EH (cell line): ENCODE results near the gene UHRF1.
"Not testable (repeated sequence)": the region's sequence is repeated elsewhere in the genome, so short reads cannot be mapped to it uniquely, and the experiment has no call there.

Experiments used
- DNase-seq: peaks from one replicate; pipeline ENCODE4 v3.0.0-alpha.2; 2015; ENCODE audit warnings: low read depth

The UHRF1 gene

DNA sequence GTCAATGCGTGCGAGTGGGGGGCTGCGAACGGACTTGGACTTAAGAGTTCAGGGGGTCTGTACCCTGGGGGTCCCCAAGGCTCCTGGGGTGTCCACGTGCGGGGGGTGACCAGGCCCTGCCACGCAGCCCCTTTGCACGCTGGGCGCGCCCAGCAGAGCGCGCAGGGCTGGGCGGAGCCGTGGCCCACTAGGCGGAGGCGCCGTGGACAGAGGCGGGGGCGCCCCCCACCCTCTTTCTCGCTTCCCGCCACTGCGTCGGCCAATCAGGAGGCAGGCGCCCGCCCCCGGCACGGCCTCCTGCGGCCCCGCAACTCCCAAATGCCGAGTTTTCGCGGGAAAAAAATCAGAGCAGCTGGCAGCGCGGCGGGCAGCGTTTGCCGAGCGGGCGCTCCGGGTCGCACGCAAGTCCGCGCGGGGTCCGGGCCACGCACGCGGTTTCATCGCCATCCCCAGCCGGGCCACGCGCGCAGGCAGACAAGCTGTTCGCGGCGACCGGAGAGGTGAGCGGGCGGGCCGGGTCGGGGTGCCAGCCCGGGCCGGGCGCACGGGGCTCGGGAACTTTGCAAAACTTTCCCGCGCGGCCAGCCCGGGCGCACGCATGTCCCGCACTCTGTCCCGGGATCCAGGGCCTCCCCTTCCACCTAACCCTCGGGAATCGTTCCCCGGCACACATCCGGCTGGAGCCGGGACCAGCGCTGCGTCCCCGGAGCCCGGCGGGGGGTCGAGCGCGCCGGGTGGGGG, at the start of gene UHRF1:
Gene UHRF1 (plus strand): TSS at position 346 of the 741 bp plus-strand sequence. CDS start 1,385 bp downstream, outside the sequence.
- DNase-seq: peak; percentile 49

DNA sequence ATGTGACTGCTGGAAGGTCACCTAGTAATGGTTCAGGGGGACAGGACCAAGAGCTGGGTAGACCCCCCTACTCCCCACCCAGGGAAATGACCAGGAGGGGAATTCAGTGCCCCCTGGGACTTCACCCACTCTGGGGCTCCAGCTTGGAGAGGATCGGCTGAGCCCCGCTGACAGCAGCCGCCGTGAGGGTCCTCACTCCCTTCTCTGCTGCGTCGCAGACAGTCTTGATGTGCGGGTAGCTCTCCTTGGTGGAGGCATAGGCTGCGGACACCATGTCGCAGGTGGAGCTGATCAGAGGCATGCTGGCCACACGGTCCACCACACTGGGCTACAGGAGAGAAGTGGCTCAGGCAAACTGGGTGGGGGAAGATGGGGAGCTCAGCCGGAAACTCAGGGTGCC, 49.6 kb upstream of the UHRF1 start:
- DNase-seq: no peak

GRCh38 chr19:4861147-4861546, 48.2 kb upstream of the UHRF1 start:
- no peak for DNase-seq

DNA sequence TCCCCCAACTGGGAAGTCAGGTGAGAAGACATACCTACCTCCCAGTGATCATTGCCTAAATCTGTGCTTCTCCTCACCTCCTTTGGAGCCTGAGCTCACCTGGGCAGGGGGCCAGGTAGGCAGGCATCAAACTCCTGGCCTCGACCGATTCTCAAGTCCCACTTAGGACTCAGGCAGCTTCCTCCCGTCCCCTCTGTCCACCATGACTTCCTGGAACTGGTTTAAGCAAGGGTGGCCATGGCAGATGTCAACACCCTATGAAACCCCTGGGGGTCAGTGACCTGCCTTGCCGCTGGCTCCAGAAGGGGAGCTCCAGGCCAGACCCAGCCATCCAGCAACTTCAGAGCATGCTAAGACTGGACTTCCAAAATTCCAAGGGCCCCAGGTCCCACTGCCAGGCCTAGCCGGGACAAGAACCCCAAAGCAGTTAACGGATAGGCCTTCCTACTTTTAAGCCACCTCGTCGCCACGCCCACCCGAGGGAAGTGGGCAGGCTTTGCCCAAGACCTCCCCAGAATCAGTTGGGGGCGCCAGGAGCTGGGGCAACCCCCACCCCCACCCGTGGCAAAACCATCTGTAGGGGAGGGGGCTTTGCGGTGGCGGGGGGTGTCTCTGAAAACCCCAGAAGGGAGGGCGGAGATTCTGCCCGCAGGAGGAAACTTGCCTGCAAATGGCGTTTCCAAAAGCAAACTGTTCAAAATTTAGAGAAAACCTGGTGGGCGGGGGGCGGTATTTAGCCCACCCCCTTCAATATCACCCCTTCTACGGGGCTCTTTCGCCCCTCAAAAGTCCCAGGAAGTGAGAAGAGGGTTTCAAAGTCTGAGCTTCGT, 42.5 kb upstream of the UHRF1 start:
- peak; percentile 53 for DNase-seq

GRCh38 chr19:4867534-4868285, 41.6 kb upstream of the UHRF1 start, which contains the start of gene PLIN3:
PLIN3 (minus strand) TSS chr19:4867667; CDS start chr19:4861394, 6,273 bp downstream.
- DNase-seq: peak; percentile 94

- no peak for DNase-seq
Measured at GRCh38 chr19:4868286-4868834, 40.9 kb upstream of the UHRF1 start.

- peak; percentile 98 for DNase-seq
Measured at GRCh38 chr19:4870025-4870700, 39.1 kb upstream of the UHRF1 start.

- DNase-seq: no peak
Measured at GRCh38 chr19:4871711-4872110, 37.6 kb upstream of the UHRF1 start.

GRCh38 chr19:4873930-4874329, 35.4 kb upstream of the UHRF1 start:
- no peak for DNase-seq

GRCh38 chr19:4877753-4878490, 31.4 kb upstream of the UHRF1 start:
- peak; percentile 52 for DNase-seq

DNA sequence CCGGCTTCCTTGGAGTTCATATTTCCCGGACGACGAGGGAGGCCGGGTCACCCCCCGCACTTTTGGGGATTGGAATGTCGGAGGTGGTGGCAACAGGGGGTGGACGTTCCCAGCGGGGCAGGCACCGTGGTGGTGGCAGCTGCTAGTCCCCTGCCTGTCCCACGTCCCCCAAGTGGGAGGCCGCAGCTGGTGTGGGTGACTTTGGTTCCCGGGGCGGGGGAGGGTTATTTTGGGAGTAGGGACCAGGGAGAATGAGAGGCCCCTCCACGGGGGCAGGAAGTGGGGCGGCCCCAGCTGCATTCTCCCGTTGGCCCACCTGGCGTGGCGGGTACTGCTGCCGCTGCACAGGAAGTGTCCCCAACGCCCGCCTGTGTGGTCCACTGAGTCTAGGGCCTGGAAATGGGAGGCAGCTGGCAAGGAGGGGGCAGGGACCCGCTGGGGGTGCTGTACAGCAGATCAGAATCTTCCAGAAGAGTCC, 30.8 kb upstream of the UHRF1 start:
- DNase-seq: peak; percentile 27

GRCh38 chr19:4879041-4879440, 30.3 kb upstream of the UHRF1 start:
- no peak for DNase-seq

DNA sequence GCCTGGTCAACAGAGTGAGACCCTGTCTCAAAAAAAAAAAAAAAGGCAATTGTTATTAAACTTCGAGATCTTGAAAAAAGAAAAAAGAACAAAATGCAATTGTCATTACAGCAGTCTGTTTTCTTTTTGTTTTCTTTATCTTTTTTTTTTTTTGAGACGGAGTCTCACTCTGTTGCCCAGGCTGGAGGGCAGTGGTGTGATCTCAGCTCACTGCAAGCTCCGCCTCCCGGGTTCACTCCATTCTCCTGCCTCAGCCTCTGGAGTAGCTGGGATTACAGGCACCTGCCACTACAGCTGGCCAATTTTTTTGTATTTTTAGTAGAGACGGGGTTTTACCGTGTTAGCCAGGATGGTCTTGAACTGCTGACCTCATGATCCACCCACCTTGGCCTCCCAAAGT, 26.4 kb upstream of the UHRF1 start:
- DNase-seq: not testable (repeated sequence)

- not testable (repeated sequence) for DNase-seq
Measured at GRCh38 chr19:4884993-4885392, 24.3 kb upstream of the UHRF1 start.

DNA sequence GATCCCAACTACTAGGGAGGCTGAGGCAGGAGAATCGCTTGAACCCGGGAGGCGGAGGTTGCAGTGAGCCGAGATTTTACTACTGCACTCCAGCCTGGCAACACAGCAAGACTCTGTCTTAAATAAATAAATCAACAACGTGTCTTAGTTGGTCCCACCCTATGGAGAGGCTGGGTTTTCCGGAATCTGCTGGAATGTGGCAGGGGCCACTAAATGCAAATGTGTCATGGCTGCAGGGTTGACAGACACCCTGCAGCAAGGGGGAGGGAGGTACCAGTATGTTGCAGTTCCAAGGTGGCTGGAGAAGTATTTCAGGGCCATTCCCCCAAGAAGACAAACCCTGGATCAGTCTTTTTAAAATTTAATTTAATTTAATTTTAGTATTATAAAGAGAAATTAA, 21.5 kb upstream of the UHRF1 start:
- not testable (repeated sequence) for DNase-seq

DNA sequence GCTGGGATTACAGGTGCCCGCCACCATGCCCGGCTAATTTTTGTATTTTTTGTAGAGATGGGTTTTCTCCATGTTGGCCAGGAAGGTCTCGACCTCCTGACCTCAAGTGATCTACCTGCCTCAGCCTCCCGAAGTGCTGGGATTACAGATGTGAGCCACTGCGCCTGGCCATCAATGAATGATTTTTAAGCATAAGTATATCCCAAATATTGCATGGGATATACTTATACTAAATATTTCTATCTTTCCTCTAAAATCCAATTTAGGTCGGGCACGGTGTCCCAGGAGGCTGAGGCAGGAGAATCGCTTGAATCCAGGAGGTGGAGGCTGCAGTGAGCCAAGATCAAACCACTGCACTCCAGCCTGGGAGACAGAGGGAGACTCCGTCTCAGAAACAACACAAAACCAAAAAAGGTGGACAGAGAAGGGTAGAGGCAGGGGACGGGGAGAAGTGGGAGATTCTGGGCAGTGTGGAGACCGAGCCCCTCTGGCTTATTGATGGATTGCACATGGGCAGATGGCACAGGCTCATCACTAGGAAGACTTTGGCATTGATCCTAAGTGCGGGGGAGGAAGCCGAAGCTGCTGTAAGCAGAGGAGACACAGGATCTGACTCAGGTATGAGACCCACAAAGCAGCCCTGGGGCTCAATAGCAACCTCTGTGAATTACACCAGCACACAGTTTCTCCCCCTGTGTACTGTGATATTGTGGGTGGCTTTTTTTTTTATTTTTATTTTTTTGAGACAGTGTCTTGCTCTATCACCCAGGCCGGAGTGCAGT, 20.1 kb upstream of the UHRF1 start:
- DNase-seq: peak; percentile 77

GRCh38 chr19:4891066-4891465, 18.2 kb upstream of the UHRF1 start:
- DNase-seq: no peak

DNA sequence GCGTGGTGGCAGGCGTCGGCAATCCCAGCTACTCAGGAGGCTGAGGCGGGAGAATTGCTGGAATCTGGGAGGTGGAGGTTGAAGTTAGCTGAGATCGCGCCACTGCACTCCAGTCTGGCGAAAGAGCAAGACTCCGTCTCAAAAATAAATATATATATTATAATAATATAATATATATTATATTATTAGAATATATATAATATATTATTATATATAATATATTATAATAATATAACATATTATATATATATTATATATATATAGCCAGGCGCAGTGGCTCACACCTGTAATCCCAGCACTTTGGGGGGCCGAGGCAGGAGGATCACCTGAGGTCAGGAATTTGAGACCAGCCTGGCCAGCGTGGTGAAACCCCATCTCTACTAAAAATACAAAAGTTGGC, 16.3 kb upstream of the UHRF1 start:
- DNase-seq: not testable (repeated sequence)

- DNase-seq: peak; percentile 52
Measured at GRCh38 chr19:4896372-4896771, 12.9 kb upstream of the UHRF1 start.

GRCh38 chr19:4897146-4897545, 12.2 kb upstream of the UHRF1 start:
- DNase-seq: no peak
